Glomerular visceral epithelial cell (primary cell): ENCODE measurements around the gene ZNF675.
"Not testable (repeated sequence)": the region's sequence is repeated elsewhere in the genome, so short reads cannot be mapped to it uniquely, and the experiment has no call there.

Source experiments
- DNase-seq: peaks from one replicate; pipeline ENCODE4 v3.0.0-alpha.2; 2016; ENCODE audit errors: extremely low spot score

ZNF675 gene

GRCh38 chr19:23686621-23687423 is at the start of gene ZNF675:
Gene ZNF675, minus strand, starts transcription at chr19:23687212. Its CDS starts 179 bp downstream, at chr19:23687033.
- DNase-seq, result peak; percentile 94

- DNase-seq, result not testable (repeated sequence)
Observed at GRCh38 chr19:23730729-23731465, 43.9 kb upstream of the ZNF675 start.

DNA sequence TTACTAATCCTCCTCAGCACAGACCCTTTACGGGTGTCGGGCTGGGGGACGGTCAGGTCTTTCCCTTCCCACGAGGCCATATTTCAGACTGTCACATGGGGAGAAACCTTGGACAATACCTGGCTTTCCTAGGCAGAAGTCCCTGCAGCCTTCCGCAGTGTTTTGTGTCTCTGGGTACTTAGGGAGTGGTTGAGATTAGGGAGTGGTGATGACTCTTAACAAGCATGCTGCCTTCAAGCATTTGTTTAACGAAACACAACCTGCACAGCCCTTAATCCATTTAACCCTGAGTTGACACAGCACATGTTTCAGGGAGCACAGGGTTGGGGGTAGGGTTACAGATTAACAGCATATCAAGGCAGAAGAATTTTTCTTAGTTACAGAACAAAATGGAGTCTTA is 37.1 kb upstream of the ZNF675 start:
- not testable (repeated sequence) for DNase-seq

DNA sequence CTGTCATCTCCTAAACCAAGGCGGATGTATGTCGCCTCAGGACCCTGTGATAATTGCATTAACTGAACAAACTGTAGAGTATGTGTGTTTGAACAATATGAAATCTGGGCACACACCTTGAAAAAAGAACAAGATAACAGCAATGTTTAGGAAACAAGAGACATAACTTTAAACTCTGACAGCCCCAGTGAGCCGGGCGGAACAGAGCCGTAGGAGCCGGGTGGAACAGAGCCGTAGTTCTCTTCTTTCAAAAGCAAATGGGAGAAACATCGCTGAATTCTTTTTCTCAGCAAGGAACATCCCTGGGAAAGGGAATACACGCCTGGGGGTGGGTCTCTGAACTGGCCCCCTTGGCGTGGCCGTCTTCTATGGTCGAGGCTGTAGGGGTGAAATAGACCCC is 31.8 kb upstream of the ZNF675 start:
- no peak for DNase-seq

DNA sequence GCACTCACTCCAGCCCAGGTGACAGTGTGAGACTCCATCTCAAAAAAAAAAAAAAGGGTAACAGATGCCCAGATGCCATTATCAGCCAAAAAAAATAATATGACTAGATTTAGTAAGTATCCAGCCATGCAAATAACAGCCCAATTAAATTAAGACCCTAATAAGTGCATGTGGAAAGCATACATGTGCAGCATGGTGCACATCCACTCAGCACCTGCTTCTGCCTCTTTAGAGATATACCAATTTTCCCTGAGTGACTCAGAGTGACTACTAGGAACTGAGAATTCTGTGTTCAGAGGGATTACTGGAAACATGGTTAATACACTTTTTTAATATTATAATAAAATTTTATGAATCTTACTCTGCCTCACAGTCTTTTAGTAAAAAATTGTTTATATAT is 29.8 kb upstream of the ZNF675 start:
- DNase-seq, result no peak

GRCh38 chr19:23709347-23709746 is 22.3 kb upstream of the ZNF675 start:
- DNase-seq, result no peak

GRCh38 chr19:23706657-23707056 is 19.6 kb upstream of the ZNF675 start:
- DNase-seq, result no peak

GRCh38 chr19:23699521-23699860 is 12.5 kb upstream of the ZNF675 start:
- no peak for DNase-seq

DNA sequence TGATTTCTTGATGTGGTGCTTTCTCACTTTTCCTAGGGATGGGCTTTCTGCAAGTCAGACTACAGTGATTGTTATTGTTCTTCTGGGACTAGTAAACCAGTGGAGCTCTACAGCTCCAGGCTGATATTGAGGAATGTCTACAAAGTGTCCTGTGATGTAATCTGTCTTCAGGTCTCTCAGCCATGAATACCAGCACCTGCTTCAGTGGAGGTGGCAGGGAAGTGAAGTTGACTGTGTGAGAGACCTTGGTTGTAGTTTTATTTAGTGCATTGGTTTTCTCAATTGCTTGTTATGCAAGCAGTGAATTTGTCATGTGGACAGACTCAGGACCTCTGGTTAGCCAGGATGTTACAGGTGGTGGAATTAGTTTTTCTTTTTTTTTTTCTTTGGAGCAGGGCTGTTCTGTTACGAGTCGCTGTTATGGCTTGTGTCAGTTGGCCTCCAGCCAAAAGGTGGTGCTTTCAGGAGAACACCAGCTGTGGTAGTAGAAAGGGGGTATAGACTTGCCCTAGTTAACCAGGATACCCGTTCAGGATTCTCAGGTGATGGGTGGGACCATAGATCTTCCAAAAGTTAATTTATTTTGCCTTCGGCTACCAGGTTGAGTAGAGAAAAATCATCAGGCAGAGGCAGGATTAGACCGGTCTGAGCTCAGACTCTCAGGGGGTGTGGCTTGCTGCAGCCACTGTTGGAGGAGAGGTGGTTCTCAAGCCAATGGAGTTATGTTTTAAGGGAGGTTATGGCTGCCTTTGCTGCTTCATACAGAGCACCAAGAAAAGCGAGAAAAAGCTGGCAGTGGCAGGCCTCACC is 11.9 kb upstream of the ZNF675 start:
- no peak for DNase-seq

- not testable (repeated sequence) for DNase-seq
Observed at GRCh38 chr19:23692937-23693336, 5.9 kb upstream of the ZNF675 start.

- DNase-seq, result no peak
Observed at GRCh38 chr19:23673132-23673531, 13.9 kb downstream of the ZNF675 start.

- not testable (repeated sequence) for DNase-seq
Observed at GRCh38 chr19:23668606-23669005, 18.4 kb downstream of the ZNF675 start.

DNA sequence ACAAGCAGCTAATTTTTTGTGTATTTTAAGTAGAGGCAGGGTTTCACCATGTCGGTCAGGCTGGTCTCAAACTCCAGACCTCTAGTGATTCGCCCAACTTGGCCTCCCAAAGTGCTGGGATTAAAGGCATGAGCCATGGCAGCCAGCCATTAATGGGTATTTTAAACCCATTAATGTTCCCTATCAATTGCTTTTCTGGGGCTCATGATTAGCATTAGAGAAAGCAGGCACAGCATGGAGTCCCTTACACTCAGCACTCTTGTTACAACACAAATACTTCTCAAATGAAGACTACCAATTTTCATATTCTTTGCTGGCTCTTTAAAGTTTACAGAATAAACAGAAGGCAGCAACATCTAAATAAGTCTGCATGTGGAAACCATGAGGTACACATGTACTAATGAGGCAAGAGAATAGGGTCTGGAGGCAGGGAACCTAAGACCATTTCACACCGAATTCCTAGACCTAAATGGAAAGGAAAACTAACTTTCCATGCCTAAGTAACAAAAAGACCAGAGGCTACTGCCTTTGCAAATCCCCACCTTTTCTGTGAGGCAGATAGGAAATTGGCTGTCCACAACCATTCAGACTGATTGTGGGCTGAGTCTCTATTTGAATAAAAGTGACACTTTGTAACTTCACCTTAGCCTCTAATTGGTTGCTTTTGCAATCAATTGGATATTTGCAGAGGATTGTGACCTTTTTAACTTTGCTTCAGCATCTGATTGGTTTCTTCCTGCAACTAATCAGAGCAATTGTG is 21.2 kb downstream of the ZNF675 start:
- DNase-seq, result no peak

GRCh38 chr19:23649817-23650216 is 37.2 kb downstream of the ZNF675 start:
- not testable (repeated sequence) for DNase-seq
